Activated naive CD8-positive, alpha-beta T cell treated with anti-CD3 and anti-CD28 coated beads, Interleukin-2, amount 50 U/mL, for 16 hours (primary cell): Measurements from ENCODE around the gene EXOC4.

Experiments
- DNase-seq: peaks from one replicate; pipeline ENCODE4 v3.0.0-alpha.2; 2020; ENCODE audit warnings: low read depth, low spot score

The EXOC4 gene

DNA sequence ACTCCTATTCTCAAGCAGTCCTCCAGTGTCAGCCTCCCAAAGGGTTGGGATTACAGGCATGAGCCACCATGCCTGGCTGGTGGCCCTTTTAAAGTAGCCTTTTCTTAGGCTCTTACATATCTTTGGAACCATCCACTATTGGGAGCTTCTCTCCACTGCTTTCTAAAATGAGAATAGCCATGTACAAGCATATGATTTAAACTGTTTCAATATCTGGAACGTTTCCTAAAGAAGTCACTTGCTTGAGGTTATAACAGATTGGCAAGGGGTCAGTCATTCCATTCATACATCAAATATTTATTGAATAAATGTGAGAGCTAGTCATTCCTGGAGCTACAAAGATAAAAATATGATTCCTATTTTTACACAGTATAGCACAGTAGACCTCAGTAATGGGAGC lies 776.9 kb downstream of the EXOC4 start:
- DNase-seq, result no peak

DNA sequence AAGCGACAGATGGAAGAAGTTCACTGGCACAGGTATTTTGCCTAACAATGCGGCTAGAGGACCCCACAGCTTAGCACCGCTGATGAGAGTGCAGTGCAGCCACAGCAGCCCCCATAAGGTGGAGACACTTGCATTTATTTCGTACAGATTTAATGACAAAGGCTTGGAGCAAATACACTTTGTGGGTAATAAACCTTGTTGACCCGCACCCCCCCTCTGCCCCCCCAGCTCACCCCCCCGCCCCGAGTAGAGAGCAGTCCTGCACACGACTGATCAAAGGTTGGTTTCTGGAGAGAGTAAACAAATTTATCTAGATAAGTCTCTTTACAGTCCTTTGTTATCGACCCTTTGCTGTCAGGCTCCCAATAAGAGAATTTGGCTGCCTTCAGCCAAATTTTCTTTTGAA lies 777.6 kb downstream of the EXOC4 start:
- no peak for DNase-seq

DNA sequence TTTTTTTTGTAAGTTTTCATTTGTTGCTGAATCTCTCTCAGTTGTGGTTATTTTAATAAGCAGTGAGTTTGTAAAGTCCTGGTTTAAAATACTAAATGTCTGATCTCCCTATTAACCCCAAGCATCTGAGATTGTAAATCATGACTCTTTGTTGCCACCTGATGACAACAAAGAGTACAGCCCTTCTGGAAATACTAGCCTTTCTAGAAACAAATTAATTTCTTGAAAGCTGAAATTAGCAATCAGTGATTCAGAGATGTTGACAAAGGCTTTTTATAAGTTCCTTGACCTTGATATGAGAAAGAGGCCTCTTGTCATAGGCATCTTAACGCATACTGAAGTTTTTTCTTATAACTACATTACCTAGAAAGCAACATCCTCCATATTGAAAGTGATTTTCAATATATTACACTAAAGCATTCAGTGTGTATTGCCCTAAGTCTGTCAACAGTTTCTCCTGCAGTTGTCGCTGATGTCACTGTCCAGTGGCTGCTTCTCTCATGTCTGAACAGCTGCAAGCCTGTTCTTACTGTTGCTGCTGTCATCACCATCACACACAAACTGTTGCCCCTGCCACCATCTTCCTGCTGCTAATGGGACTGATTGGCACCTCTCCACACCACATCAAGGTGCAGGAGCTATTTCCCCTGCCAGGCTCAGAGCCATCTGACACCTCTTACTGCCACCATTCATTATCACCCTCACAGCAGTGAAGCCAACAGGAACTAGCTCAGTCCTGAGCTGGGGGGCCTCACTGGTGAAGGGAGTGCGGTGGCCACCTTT lies 779.1 kb downstream of the EXOC4 start:
- no peak for DNase-seq

DNA sequence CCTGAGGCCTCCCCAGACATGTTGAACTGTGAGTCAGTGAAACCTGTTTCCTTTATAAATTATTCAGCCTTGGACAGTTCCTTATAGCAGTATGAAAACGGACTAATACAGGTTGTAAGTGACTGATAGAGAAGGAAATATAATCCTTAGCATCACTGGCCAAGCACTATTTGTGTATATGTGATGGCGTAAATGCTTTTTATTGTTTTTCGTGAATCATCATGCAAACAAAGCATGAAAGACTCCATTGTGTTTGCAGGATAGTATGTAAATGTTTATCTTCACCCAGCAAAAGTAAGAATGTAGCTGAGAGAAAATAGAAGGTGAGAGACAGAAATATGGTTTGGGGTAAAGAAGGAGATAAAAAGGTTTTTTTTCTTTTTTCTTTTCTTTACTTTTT lies 781.8 kb downstream of the EXOC4 start:
- DNase-seq, result no peak

DNA sequence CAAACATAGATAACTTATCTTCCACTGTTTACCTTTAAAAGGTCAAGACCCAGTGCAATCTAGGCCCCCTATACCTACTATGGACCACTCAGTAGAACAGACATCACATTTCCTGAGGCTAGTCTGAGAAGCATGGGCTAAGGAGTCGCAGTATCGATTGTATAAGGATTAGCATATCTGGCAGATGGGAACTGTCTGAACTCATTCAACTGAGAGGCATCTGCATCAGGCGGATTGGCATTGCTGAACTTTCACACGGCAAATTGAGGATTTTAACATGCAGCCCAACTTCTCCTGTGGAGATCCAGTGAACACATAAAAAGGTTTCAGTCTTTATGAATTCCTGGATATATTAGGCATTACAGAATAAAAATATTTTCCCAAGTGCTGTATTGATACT lies 785.1 kb downstream of the EXOC4 start:
- no peak for DNase-seq

DNA sequence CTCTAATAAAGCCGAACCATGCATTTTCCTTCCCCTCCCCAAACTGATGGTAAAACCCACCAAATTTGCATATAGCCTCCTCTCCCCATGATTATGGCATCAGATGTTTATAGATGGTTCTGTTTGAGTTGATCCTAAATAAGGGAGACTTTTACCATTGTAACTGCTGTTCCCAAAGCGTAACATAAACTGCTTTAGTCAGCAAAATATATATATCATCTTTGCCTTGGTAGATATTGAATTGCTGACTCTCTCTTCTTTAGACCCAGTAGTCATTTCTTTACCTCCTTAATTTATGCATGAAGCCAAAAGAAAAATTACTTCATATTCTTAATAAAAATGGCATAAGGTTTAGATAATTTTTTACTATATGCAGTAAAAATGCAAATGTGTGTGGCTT lies 788.1 kb downstream of the EXOC4 start:
- DNase-seq, result no peak

DNA sequence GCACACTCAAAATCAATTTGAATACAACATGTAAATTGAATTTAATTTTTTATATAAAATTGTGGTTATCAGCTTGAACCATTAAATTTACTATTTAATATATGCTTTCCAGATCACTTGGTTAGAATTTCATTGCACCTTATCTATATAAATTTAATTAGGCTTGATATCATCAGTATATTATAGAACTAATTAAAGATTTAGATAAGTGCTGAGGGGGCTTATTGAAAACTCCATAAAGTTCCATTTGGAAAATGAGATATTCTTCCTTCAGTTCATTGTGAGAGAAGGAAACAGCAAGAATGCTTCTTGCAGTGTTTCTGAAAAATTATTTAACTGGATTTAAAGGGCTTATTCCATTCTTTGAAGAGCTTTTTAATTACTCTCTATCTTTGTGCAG lies 788.6 kb downstream of the EXOC4 start:
- no peak for DNase-seq

DNA sequence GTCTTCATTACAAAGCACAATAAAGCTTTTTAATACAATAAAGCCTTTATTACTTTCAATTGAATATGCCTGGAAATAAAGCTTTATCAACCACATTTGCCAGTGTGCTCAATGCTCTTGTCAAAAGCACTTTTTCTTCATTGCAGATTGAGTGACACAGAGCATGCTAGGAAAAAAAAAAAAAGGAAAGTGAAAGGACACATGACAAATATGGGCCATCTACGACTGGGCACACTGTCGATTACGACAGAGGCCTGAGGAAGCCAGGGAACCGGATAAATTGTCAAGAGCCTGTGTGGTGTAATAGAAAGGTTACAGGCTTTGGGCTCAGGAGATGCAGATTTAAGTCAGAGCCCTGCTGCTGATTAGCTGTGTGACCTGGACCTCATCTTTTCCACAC lies 789.4 kb downstream of the EXOC4 start:
- DNase-seq, result no peak

DNA sequence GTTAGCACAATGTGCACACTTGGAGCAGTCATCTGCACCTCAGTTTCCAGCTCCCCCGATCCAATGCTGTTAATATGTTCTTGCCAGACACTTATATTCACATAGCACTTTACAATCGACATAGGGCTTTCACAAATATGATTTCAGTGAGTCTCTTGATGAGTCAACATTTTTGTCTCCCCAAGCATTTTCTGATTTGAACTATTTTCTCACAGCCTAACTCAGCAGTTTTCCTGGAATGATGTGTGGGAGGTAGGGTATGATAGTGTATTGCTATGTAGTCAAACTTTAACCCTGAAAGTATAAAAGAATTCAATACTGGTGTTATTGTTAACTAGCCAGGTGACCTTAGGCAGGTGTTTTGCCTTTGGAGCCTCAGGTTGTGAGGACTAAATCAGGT lies 791.8 kb downstream of the EXOC4 start:
- no peak for DNase-seq

DNA sequence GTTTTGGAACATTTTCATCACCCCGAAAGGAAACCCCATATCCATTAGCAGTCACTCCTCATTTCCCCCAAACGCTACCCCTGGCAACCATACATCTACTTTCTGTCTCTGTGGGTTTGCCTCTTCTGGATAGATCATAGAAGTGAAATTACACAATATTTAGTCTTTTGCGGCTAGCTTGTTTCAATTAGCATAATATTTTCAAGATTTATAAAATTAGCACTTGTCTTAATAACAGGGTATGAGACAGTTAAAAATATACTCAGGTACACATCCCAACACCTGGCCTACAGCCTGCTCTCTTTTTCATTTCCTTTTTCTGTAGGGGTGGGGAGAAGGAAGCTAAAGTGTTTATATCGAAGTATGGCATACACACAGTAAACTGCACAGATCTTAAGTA lies 792.8 kb downstream of the EXOC4 start:
- no peak for DNase-seq

DNA sequence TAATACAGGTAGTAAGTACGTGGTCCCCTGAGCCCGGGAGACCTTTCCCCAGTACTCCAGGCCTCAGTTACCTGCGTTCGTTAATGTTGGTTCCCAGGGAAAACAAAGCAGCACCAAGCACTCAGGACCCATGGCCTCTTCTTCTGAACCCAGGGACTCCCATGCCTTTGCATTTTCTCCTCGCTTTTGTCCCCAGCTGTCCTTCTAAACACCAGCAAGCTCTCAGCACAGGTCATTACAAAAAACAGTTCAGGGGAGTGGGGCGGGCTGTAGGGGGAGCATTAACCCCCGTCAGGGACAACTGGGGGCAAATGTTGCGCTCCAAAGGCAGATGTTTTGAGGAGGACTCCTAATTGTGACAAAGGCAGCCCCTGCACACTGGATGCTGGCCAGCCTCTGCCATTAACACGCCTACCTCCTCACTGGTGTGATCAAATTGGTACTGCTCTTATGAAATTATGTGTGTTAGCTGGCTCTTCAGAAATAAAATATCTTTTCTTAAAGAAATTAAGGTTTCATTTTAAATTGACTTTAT lies 793.8 kb downstream of the EXOC4 start:
- no peak for DNase-seq

DNA sequence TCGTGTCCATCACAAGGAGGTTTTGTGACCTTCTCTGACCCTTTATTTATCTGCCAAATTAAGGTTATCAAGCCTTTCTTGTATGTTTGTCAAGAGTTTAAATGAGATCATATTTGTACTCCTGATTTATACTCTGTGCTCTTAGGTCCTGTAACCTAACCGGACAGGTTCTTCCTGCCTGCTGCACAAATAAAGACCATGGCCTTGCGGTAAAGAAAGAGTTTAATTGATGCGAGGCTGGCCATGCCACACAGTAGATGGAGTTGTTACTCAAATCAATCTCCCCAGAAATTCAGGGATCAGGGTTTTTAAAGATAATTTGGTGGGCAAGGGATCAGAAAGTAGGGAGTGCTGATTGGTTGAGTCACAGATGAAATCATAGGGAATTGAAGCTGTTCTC lies 794.8 kb downstream of the EXOC4 start:
- DNase-seq, result no peak

DNA sequence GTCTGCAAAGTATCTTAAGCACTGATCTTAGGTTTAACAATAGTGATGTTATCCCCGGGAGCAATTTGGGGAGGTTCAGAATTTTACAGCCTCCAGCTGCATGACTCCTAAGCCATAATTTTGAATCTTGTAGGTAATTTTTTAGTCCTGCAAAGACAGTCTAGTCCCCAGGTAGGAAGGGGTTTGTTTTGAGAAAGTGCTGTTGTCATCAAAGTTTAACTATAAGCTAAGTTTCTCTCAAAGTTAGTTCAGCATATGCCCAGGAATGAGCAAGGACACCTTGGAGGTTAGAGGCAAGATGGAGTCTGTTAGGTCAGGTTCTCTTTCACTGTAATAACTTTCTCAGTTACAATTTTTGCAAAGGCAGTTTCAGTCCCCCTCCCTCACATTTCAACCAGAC lies 795.3 kb downstream of the EXOC4 start:
- DNase-seq, result no peak

DNA sequence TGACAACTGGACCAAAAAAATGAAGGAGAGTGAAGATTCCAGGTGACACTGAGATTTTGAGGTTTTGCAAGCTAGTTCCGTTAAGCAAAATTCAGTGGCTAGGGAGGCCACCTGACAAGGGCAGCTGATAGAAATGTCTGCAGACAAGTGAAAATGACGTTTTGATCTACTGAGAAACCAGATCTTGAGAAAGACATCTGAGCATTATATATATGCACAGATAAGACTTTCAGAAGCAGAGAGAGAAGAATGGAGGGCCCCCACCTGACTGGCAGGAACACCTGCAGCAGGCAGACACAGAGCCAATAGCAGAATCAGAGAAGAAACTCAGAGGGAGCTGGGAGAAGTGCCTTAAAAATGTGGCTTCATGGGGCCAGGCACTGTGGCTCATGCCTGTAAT lies 798.1 kb downstream of the EXOC4 start:
- DNase-seq, result no peak

DNA sequence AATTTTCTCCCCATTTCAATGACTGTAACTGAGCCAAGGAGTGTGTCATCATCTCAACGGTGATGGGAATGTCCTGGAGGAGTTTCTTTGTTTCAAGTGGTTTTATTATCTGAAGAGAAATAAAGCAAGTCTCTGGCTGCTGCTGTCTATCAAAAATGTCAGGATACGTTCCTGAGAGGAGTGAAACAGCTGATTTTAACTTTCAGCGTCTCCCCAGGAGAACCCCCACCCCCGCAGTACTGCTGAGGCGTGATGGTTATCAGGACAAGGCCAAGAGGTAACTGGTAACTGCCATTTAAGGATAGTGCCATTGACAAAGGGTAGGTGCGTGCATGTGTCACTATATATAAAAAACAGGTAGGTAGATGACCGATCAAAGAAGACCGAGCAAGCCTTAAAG lies 803.9 kb downstream of the EXOC4 start:
- DNase-seq, result no peak

DNA sequence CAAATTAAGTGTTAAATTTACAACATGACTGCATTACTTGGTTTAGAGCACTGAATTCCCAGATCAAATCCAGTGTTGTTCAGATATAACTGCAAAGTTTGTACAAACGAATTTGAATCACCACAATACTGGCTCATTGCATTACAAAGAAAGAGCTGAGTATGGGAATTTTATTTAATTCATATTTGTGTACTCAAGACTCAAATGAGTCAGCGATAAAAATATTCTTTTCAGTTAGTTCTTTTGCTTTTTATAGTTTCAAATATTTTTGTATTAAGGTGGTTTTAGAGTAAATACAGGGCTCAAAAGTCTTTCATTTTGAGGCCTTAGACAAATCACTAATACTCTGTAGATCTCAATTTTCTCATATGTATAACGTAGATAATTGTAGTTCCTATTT lies 805.6 kb downstream of the EXOC4 start:
- no peak for DNase-seq

DNA sequence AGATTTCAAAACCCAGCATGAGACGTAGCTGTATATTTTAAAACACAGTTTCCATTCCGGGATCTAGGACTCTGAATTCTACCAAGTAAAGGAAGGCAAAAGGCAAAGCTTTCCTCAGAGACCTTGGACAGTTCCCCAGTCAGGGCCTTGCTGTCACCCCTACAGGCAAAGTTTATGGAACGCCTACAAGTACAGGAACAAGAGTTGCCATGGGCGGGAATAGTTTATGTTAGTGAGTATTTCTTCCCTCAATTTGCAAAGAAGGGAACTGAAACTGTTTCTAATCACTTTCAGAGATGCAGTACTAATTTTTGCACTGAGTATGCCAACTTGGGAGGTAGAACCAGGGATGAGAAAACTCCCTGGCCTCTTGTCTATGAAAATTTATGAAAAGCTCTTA lies 806.1 kb downstream of the EXOC4 start:
- no peak for DNase-seq

DNA sequence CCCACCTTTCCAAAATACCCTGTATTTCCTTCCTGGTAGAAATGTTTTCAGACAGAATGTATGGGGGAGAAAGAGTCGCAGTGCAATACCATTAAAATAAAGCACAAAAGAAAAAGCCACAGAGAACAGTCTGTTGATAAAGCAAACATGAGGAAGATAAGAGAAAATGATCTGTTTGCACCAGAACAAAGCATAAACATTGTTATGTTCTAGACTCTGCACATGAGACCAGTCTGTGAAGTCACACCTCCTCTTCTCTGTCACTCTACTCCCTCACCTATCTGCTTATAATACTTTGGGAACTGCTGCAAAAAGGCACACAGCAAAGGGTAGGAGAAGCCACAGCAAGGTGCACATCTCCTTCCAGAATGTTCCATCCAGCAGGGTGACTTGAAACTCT lies 807.0 kb downstream of the EXOC4 start:
- no peak for DNase-seq

DNA sequence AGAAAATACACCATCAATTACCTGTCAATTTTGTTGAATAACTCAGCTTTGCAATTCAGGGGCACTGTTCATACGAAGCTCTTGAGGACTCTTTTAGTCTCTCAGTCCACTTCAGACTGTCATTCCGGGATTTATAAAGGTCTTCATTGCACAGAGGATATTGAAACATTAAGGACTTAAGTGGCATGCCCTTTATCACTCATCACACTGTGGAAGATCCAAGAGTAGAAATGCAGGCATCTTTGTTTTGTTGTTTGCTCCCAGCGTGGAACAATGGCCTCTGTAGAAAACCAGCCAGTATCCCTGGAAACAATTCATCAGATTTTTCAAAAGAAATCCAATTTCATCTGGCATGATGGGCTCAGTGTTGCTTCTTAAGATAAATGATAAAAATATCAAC lies 808.0 kb downstream of the EXOC4 start:
- DNase-seq, result no peak

DNA sequence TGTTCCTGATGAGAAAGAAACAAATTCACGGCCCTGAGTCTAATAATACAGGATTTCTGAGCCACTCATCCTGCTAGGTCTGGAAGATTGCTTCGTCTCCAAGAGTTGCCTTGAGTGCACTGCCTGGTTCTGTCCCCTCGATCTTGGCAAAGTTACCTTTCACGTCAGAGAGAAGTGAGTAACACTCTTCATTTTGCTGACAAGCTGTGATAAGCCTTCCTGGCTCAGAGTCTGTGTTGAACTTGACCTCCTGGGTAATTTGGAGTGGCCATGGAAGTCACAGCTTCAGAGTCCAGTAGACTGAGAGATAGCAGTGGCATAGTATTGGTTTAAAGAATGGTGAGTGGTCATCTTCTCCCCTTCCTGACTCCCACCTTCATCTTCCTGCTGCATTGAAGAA lies 809.6 kb downstream of the EXOC4 start:
- no peak for DNase-seq

DNA sequence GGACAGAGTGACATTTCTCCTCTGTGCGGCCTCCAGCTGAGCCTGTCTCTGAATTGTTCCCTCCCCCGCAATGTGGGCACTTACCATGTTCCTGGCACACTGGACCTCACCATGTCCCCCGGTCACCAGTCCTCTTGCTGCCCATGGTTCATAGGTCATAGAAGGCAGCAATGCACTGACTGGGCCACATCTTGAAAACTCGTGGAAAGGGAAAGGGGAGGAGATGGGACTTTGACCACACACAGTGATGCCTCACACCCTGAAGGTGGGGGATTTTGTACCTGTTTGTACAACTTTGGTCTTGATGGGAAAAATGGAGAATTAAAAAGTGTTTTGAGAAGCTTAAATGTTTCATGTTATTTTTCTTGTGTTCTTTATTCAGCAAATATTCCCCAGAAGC lies 812.5 kb downstream of the EXOC4 start:
- DNase-seq, result no peak

DNA sequence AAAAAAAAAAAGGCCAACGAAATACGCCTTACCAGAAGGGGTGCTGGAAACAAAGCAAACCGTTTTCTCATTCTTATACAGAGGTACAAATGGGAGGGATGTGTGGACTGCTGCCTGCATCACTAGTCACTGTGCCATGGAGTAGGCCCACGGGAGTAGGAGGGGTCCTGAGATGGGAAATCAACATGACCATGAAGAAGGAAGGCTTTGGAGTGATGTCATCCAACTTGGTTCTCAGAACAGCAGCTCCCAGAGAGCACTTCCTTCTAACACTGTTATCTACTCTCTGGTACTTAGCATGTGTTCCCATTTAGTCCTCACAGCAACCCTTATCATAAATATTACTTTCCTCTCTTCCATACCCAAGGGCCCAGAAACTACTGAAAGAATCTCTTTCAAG lies 814.3 kb downstream of the EXOC4 start:
- no peak for DNase-seq

DNA sequence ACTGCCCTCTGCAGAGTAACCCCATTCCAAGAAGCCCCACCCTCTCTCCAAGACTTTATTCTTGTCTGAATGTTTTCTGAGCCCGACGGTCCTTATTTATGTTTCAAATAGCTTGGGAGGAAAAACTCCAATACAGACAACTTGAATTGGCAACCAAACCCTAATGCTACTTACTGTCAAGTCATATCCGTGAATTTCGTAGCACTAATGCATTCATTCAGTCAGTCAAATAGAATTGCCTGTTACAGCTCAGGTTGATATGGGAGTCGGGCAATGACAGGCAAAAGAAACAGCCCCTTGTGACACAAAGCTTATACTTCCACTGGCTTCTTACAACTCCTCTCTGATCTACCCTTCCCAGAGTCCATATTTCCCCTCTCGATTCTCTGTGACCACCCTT lies 815.8 kb downstream of the EXOC4 start:
- no peak for DNase-seq

DNA sequence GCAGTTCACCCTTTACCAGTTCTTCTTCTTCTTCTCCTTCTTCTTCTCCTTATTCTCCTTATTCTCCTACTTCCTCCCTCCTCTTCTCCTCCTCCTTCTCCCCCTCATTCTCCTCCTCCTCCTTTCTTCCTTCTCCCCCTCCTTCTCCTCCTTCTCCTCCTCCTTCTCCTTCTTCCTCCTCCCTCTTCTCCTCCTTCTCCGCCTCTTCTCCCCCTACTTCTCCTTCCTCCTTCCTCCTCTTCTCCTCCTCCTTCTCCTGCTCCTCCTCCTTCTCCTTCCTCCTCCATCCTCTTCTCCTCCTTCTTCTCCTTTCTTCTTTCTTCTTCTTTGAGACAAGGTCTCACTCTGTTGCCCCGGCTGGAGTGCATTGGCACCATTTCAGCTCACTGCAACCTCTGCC lies 816.3 kb downstream of the EXOC4 start:
- DNase-seq, result no peak
